ENCODE data around the gene SPATA31C2.

Gene SPATA31C2

GRCh38 chr9:88110026-88110425, 28.2 kb downstream of the SPATA31C2 start:
- Mint-ChIP-seq H3K4me3 (no peak overlapping the region), H3K36me3 (peaks cover 3% of the 10 kb centered on the region), H3K4me1 (no peaks in the 10 kb centered on the region), H3K27ac (no peak overlapping the region), H3K9me3 (peaks cover 3% of the 10 kb centered on the region), H3K27me3 (peaks cover 5% of the 10 kb centered on the region)
- no peak for DNase-seq (ENCODE audit: low spot score in 2 of 2)
- ATAC-seq (ENCODE audit: low read depth): no peak

DNA sequence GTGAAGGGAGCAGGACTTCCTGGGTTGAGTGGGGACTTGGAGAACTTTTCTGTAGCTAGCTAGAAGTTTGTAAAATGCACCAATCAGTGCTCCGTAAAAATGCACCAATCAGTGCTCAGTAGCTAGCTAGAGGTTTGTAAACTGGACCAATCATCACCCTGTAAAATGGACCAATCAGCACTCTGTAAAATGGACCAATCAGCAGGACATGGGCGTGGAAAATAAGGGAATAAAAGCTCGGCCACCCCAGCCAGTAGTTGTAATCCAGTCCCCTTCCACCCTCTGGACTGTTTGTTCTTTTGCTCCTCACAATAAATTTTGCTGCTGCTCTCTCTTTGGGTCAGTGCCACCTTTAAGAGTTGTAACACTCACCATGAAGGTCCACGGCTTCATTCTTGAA, 29.5 kb downstream of the SPATA31C2 start:
- Mint-ChIP-seq H3K27me3 (peaks cover 7% of the 10 kb centered on the region), H3K36me3 (peaks cover 3% of the 10 kb centered on the region), H3K4me1 (no peaks in the 10 kb centered on the region), H3K9me3 (peaks cover 3% of the 10 kb centered on the region), H3K4me3 (no peak overlapping the region), H3K27ac (no peak overlapping the region)
- DNase-seq (ENCODE audit: low spot score in 2 of 2) (no peak), ATAC-seq (ENCODE audit: low read depth) (no peak)

- ATAC-seq (ENCODE audit: low read depth) (no peak), DNase-seq (ENCODE audit: low spot score in 2 of 2) (no peak)
- Mint-ChIP-seq H3K27ac (no peak overlapping the region), H3K9me3 (no peaks in the 10 kb centered on the region), H3K36me3 (no peaks in the 10 kb centered on the region), H3K4me3 (no peak overlapping the region), H3K4me1 (no peaks in the 10 kb centered on the region), H3K27me3 (peaks cover 3% of the 10 kb centered on the region)
Measured at GRCh38 chr9:88106492-88106891, 31.8 kb downstream of the SPATA31C2 start.

GRCh38 chr9:88092797-88093331, 45.4 kb downstream of the SPATA31C2 start:
- no peak for ATAC-seq (ENCODE audit: low read depth)
- no peak overlapping the region for H3K4me3 Mint-ChIP-seq
- H3K27ac Mint-ChIP-seq: no peak overlapping the region

GRCh38 chr9:88090151-88090581, 48.1 kb downstream of the SPATA31C2 start:
- no peak for ATAC-seq (ENCODE audit: low read depth)

More at GRCh38 chr9:88092797-88093331, 45.4 kb downstream of the SPATA31C2 start:
- peaks cover 2% of the 10 kb centered on the region for H3K27me3 Mint-ChIP-seq
- no peaks in the 10 kb centered on the region for H3K9me3 Mint-ChIP-seq
- peaks cover 2% of the 10 kb centered on the region for H3K4me1 Mint-ChIP-seq
- H3K36me3 Mint-ChIP-seq: no peaks in the 10 kb centered on the region
- DNase-seq (ENCODE audit: low spot score in 2 of 2): no peak

GRCh38 chr9:88087906-88088305, 50.4 kb downstream of the SPATA31C2 start:
- ATAC-seq (ENCODE audit: low read depth): no peak
- Mint-ChIP-seq H3K9me3 (no peaks in the 10 kb centered on the region), H3K27me3 (no peaks in the 10 kb centered on the region), H3K4me3 (no peak overlapping the region), H3K27ac (no peak overlapping the region), H3K36me3 (no peaks in the 10 kb centered on the region), H3K4me1 (no peaks in the 10 kb centered on the region)
- DNase-seq (ENCODE audit: low spot score in 2 of 2): no peak

More at GRCh38 chr9:88090151-88090581, 48.1 kb downstream of the SPATA31C2 start:
- Mint-ChIP-seq H3K36me3 (no peaks in the 10 kb centered on the region), H3K9me3 (no peaks in the 10 kb centered on the region), H3K27ac (no peak overlapping the region), H3K4me3 (no peak overlapping the region), H3K4me1 (peaks cover 2% of the 10 kb centered on the region), H3K27me3 (peaks cover 2% of the 10 kb centered on the region)
- DNase-seq (ENCODE audit: low spot score in 2 of 2): no peak

DNA sequence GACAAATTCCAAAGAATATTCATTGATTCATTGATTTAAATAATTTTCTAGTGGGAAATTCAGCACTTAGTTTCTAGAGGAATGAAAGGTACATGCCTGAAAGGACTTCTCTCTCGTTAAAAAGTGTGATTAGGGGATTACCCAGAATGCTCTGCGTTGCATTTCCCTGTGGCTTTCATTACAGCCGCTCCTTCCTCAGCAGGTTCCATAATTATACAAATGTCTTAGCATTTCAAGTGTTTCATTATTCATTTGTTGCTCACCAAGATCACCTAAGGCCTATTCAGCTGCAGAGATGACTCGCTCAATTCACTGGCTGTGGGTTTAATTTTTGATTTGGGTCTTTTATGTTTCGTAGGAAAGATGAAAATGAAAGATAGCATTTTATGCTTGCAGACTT, 52.8 kb downstream of the SPATA31C2 start:
- Mint-ChIP-seq H3K27ac (no peak overlapping the region), H3K27me3 (no peaks in the 10 kb centered on the region), H3K9me3 (no peaks in the 10 kb centered on the region), H3K4me3 (no peak overlapping the region), H3K36me3 (no peaks in the 10 kb centered on the region), H3K4me1 (no peaks in the 10 kb centered on the region)
- DNase-seq (ENCODE audit: low spot score in 2 of 2): no peak
- ATAC-seq (ENCODE audit: low read depth): no peak

DNA sequence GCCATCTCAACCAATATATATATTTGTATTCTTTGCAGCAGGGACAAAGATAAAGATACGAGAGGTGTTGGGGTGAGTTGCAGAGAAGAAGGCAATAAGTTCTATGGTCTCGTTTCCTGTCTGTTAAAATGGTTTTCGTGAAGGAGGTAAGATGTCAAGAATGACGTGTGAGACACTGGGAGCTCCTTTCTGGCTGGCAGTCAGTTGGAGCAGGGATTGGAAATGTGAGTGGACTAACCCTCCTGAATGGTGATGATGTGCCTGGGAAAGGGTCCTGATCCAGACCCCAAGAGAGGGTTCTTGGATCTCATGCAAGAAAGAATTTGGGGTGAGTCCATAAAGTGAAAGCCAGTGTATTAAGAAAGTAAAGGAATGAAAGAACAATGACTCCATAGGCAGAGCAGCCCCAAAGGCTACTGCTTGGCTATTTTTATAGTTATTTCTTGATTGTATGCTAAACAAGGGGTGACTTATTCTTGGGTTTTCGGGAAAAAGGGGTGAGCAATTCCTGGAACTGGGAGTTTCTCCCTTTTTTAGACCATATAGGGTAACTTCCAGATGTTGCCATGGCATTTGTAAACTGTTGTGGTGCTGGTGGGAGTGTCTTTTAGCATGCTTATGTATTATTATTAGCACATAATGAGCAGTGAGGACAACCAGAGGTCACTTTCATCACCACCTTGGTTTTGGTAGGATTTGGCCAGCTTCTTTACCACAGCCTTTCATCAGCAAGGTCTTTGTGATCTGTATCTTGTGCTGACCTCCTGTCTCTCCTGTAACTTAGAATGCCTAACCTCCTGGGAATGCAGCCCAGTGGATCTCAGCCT, 53.7 kb downstream of the SPATA31C2 start:
- Mint-ChIP-seq H3K4me3 (no peak overlapping the region), H3K4me1 (no peaks in the 10 kb centered on the region), H3K27me3 (no peaks in the 10 kb centered on the region), H3K9me3 (no peaks in the 10 kb centered on the region), H3K36me3 (no peaks in the 10 kb centered on the region), H3K27ac (no peak overlapping the region)
- DNase-seq (ENCODE audit: low spot score in 2 of 2) (no peak), ATAC-seq (ENCODE audit: low read depth) (no peak)
